Head of caudate nucleus (tissue), 42 donors: ENCODE data around the gene CCDC169.
A peak's percentile ranks its signal among the peaks of the same experiment; 100 is the strongest.
"Not testable (repeated sequence)": the region's sequence is repeated elsewhere in the genome, so short reads cannot be mapped to it uniquely, and the experiment has no call there.

Source experiments
- DNase-seq, 42 donors: peaks; one replicate each; pipeline versions ENCODE4 v3.0.0 to v3.0.0-alpha.2; 2020 to 2021; ENCODE audit warnings: mixed read lengths in 7 of 42
- intact Hi-C: fragments of 100-400 bp; cut with DNase I; formaldehyde crosslinking; loops from one replicate; pipeline ENCODE4 v1.15.0; 2022

Gene CCDC169

GRCh38 chr13:36297366-36298338, at the start of gene CCDC169:
TSS of gene CCDC169 (minus strand) at chr13:36297814. CDS start at chr13:36297719, 95 bp downstream.
- peak; percentile 47 to 89 (median 78) for DNase-seq

GRCh38 chr13:36346222-36347083, 48.8 kb upstream of the CCDC169 start, which contains the start of gene SPART:
TSS of gene SPART (minus strand) at chr13:36346394. CDS start at chr13:36335830, 10,564 bp downstream.
- intact Hi-C loops, result loop anchor here (2.0 kb wide), 1 partner anchor 48 kb away; no protein-coding TSS in a partner anchor
- peak; percentile 91 to 99 (median 96) for DNase-seq

More at GRCh38 chr13:36297366-36298338, at the start of gene CCDC169:
- intact Hi-C loops, result no loop called here

- intact Hi-C loops, result loop anchor here (2.0 kb wide), 1 partner anchor 49 kb away; no protein-coding TSS in a partner anchor
- DNase-seq, result peak; percentile 21 to 83 (median 68)
These were observed 48.0 kb upstream of the CCDC169 start for GRCh38 chr13:36345438-36346221.

GRCh38 chr13:36344886-36345437, 47.3 kb upstream of the CCDC169 start:
- peak in 10 of 42 donors; percentile 11 to 55 (median 28) for DNase-seq
- intact Hi-C loops, result no loop called here

- peak in 1 of 42 donors; percentile 32 for DNase-seq
- intact Hi-C loops, result no loop called here
These were observed 46.6 kb upstream of the CCDC169 start for GRCh38 chr13:36344173-36344572.

- peak in 1 of 42 donors; percentile 4 for DNase-seq
- intact Hi-C loops, result no loop called here
These were observed 46.2 kb upstream of the CCDC169 start for GRCh38 chr13:36343766-36344165.

- intact Hi-C loops, result no loop called here
- no peak for DNase-seq
These were observed 45.1 kb upstream of the CCDC169 start for GRCh38 chr13:36342715-36343114.

- intact Hi-C loops, result no loop called here
- DNase-seq, result no peak
These were observed 44.1 kb upstream of the CCDC169 start for GRCh38 chr13:36341718-36342117.

- no peak for DNase-seq
- intact Hi-C loops, result no loop called here
These were observed 42.1 kb upstream of the CCDC169 start for GRCh38 chr13:36339600-36340155.

GRCh38 chr13:36337938-36338641, 40.5 kb upstream of the CCDC169 start:
- intact Hi-C loops, result no loop called here
- no peak for DNase-seq

GRCh38 chr13:36332986-36333385, 35.4 kb upstream of the CCDC169 start:
- DNase-seq, result no peak
- intact Hi-C loops, result no loop called here

GRCh38 chr13:36332255-36332654, 34.6 kb upstream of the CCDC169 start:
- intact Hi-C loops, DNase-seq: not testable (repeated sequence)

- DNase-seq, result no peak
These were observed 33.7 kb upstream of the CCDC169 start for GRCh38 chr13:36331280-36331679.

GRCh38 chr13:36329361-36329760, 31.7 kb upstream of the CCDC169 start:
- intact Hi-C loops, result no loop called here

More at GRCh38 chr13:36331280-36331679, 33.7 kb upstream of the CCDC169 start:
- intact Hi-C loops, result no loop called here

GRCh38 chr13:36328821-36329220, 31.2 kb upstream of the CCDC169 start:
- no peak for DNase-seq
- intact Hi-C loops, result no loop called here

More at GRCh38 chr13:36329361-36329760, 31.7 kb upstream of the CCDC169 start:
- no peak for DNase-seq

- intact Hi-C loops, result no loop called here
- no peak for DNase-seq
These were observed 28.3 kb upstream of the CCDC169 start for GRCh38 chr13:36325912-36326311.

GRCh38 chr13:36324881-36325280, 27.3 kb upstream of the CCDC169 start:
- DNase-seq, intact Hi-C loops: not testable (repeated sequence)
